ENCODE data around the gene CSRP3.
A peak's percentile ranks its signal among the peaks of the same experiment; 100 is the strongest.

The CSRP3 gene

GRCh38 chr11:19164230-19164855 is 37.4 kb downstream of the CSRP3 start:
- Mint-ChIP-seq H3K4me3 (no peak overlapping the region), H3K27ac (no peak overlapping the region), H3K9me3 (no peaks in the 10 kb centered on the region), H3K4me1 (no peaks in the 10 kb centered on the region), H3K27me3 (ENCODE audit: low read depth, poor library complexity) (no peaks in the 10 kb centered on the region), H3K36me3 (ENCODE audit: low read depth) (peaks cover 38% of the 10 kb centered on the region)
- TF ChIP-seq CTCF (IDR thresholded peaks at IDR 0.05): no peak
- no peak for DNase-seq

DNA sequence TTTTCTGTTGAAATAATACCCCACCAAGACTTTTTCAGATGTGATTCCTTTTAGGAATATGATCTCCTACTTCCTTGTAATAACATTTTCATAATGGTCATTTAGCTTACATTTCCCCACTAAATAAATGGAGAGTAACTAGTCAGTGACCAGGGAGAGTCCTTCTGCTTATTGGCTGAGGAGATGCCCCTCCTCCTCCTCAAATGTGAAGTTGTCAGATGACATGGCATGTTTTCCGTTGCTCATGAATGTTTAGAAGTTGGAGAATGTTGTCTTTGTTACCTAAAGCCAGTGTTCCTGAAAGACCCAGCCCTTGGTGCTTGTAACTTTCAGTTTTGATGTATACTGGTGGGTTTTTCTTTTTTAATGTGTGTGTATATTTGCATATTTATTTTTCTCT is 38.2 kb downstream of the CSRP3 start:
- no peak for TF ChIP-seq CTCF (IDR thresholded peaks at IDR 0.05)
- DNase-seq: no peak
- Mint-ChIP-seq H3K9me3 (no peaks in the 10 kb centered on the region), H3K4me1 (no peaks in the 10 kb centered on the region), H3K36me3 (ENCODE audit: low read depth) (peaks cover 41% of the 10 kb centered on the region), H3K4me3 (no peak overlapping the region), H3K27me3 (ENCODE audit: low read depth, poor library complexity) (no peaks in the 10 kb centered on the region), H3K27ac (peak overlapping the region; percentile 33)

GRCh38 chr11:19162951-19163505 is 38.8 kb downstream of the CSRP3 start:
- H3K4me3 Mint-ChIP-seq: no peak overlapping the region
- H3K27ac Mint-ChIP-seq: no peak overlapping the region
- H3K9me3 Mint-ChIP-seq: no peaks in the 10 kb centered on the region
- no peak for DNase-seq
- H3K36me3 Mint-ChIP-seq (ENCODE audit: low read depth): peaks cover 36% of the 10 kb centered on the region
- H3K27me3 Mint-ChIP-seq (ENCODE audit: low read depth, poor library complexity): no peaks in the 10 kb centered on the region
- H3K4me1 Mint-ChIP-seq: no peaks in the 10 kb centered on the region
- no peak for TF ChIP-seq CTCF (IDR thresholded peaks at IDR 0.05)

DNA sequence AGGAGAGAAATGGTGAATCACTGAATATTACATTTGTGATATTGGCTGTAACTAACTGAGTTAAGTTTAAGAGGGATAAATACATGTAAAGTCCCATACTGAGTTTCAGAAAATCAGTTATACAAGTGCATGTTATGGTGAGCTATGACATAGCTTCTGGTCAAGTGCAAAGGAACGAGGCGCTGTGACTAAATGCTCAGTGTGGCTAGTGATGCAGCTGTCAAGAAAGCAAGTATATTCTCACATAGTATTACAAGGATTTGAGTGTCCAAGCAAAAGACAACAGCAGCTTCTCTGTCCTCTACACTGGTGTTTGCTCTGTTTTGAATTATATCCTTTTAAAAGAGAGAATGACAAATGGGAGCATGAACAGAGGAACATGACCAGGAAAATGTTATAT is 40.1 kb downstream of the CSRP3 start:
- Mint-ChIP-seq H3K4me3 (no peak overlapping the region), H3K36me3 (ENCODE audit: low read depth) (peaks cover 29% of the 10 kb centered on the region), H3K27ac (no peak overlapping the region), H3K4me1 (no peaks in the 10 kb centered on the region), H3K27me3 (ENCODE audit: low read depth, poor library complexity) (no peaks in the 10 kb centered on the region), H3K9me3 (no peaks in the 10 kb centered on the region)
- no peak for TF ChIP-seq CTCF (IDR thresholded peaks at IDR 0.05)
- no peak for DNase-seq

GRCh38 chr11:19160847-19161246 is 40.9 kb downstream of the CSRP3 start:
- Mint-ChIP-seq H3K9me3 (no peaks in the 10 kb centered on the region), H3K36me3 (ENCODE audit: low read depth) (peaks cover 27% of the 10 kb centered on the region), H3K27ac (no peak overlapping the region), H3K27me3 (ENCODE audit: low read depth, poor library complexity) (no peaks in the 10 kb centered on the region), H3K4me1 (no peaks in the 10 kb centered on the region), H3K4me3 (no peak overlapping the region)
- TF ChIP-seq CTCF (IDR thresholded peaks at IDR 0.05): no peak
- DNase-seq: no peak

DNA sequence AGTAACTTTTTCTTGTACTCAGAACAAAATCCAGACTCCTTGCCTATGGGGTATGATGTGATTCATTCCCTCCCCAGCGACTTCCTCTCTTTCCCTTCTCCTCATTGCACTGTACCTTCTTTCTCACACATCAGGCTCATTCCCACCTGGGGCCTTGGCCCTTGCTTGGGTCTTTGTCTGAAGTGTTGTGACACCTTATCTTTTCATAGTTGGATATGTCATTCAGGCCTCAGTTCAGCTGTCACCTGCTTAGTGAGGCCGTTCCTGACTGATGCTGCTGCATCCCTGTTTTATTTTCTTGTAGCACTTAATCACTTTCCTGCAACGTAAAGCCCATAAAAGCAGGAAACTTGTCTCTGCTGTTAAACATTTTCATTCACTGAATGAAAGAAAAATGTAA is 44.9 kb downstream of the CSRP3 start:
- Mint-ChIP-seq H3K36me3 (ENCODE audit: low read depth) (peaks cover 25% of the 10 kb centered on the region), H3K4me3 (no peak overlapping the region), H3K4me1 (no peaks in the 10 kb centered on the region), H3K9me3 (no peaks in the 10 kb centered on the region), H3K27me3 (ENCODE audit: low read depth, poor library complexity) (no peaks in the 10 kb centered on the region), H3K27ac (no peak overlapping the region)
- no peak for DNase-seq
- no peak for TF ChIP-seq CTCF (IDR thresholded peaks at IDR 0.05)

Data from nephron progenitor cell (in vitro differentiated cells).